HCT116 (cell line): Measurements from ENCODE around the gene RPL7A.

Source experiments
- FOSL1 ChIP-seq: IDR thresholded peaks from 2 replicates; pipeline ENCODE4 v1.6.1; 2012; ENCODE audit warnings: low read depth
- YY1 ChIP-seq: IDR thresholded peaks from 2 replicates; pipeline ENCODE4 v1.6.1; 2011; ENCODE audit warnings: low read length, low read depth, moderate library complexity, mild to moderate bottlenecking; ENCODE audit not compliant: insufficient replicate concordance; ENCODE audit errors: extremely low read depth

GRCh38 chr9:133390713-133391112, 42.7 kb downstream of the RPL7A start:
- TF ChIP-seq YY1 = no peak
- no peak for TF ChIP-seq FOSL1
